GM21723 (cell line): ENCODE measurements around the gene GRHPR.
"Not testable (repeated sequence)": the region's sequence is repeated elsewhere in the genome, so short reads cannot be mapped to it uniquely, and the experiment has no call there.

Source experiments
- ATAC-seq: cut with Tn5 transposase; IDR thresholded peaks from one replicate; pipeline ENCODE4 v1.9.1; 2021; ENCODE audit warnings: mild to moderate bottlenecking, moderate library complexity; ENCODE audit not compliant: unreplicated experiment

The GRHPR gene

GRCh38 chr9:37444890-37445289 lies 22.4 kb downstream of the GRHPR start:
- ATAC-seq, result no peak

GRCh38 chr9:37445832-37446231 lies 23.3 kb downstream of the GRHPR start:
- no peak for ATAC-seq

GRCh38 chr9:37446401-37446800 lies 23.9 kb downstream of the GRHPR start:
- no peak for ATAC-seq

GRCh38 chr9:37447111-37447510 lies 24.6 kb downstream of the GRHPR start:
- no peak for ATAC-seq

- no peak for ATAC-seq
Observed at GRCh38 chr9:37449862-37450632, 27.6 kb downstream of the GRHPR start.

GRCh38 chr9:37451628-37452027 lies 29.1 kb downstream of the GRHPR start:
- no peak for ATAC-seq

GRCh38 chr9:37452611-37453010 lies 30.1 kb downstream of the GRHPR start:
- ATAC-seq, result no peak

- ATAC-seq, result no peak
Observed at GRCh38 chr9:37453827-37454226, 31.3 kb downstream of the GRHPR start.

GRCh38 chr9:37454238-37454637 lies 31.7 kb downstream of the GRHPR start:
- no peak for ATAC-seq

- ATAC-seq, result no peak
Observed at GRCh38 chr9:37455884-37456647, 33.6 kb downstream of the GRHPR start.

- no peak for ATAC-seq
Observed at GRCh38 chr9:37456817-37457216, 34.3 kb downstream of the GRHPR start.

- ATAC-seq, result no peak
Observed at GRCh38 chr9:37464006-37464405, 41.5 kb downstream of the GRHPR start.

GRCh38 chr9:37464426-37465248 lies 42.1 kb downstream of the GRHPR start:
- peak; percentile 38 for ATAC-seq

- peak; percentile 80 for ATAC-seq
Observed at GRCh38 chr9:37465249-37466036, 42.9 kb downstream of the GRHPR start, which contains the start of gene ZBTB5. Gene ZBTB5 (minus strand): TSS chr9:37465450. CDS start chr9:37442551, 22,899 bp downstream.

GRCh38 chr9:37466037-37466709 lies 43.7 kb downstream of the GRHPR start:
- peak; percentile 12 for ATAC-seq

GRCh38 chr9:37467530-37467929 lies 45.0 kb downstream of the GRHPR start:
- ATAC-seq, result not testable (repeated sequence)

- no peak for ATAC-seq
Observed at GRCh38 chr9:37468620-37469019, 46.1 kb downstream of the GRHPR start.

GRCh38 chr9:37471942-37472684 lies 49.6 kb downstream of the GRHPR start:
- no peak for ATAC-seq

GRCh38 chr9:37473982-37474381 lies 51.5 kb downstream of the GRHPR start:
- not testable (repeated sequence) for ATAC-seq
